ENCODE results near the gene MAD2L1BP. TPM values are rescaled to one million over a fixed set of nuclear protein-coding genes. Genes with fewer than 3 reads are reported as not detected.

MAD2L1BP gene
- total and polyA plus RNA-seq, 2 of the 4 experiments (the other 2 are of a cell fraction) = 28.1 to 50.2 TPM

DNA sequence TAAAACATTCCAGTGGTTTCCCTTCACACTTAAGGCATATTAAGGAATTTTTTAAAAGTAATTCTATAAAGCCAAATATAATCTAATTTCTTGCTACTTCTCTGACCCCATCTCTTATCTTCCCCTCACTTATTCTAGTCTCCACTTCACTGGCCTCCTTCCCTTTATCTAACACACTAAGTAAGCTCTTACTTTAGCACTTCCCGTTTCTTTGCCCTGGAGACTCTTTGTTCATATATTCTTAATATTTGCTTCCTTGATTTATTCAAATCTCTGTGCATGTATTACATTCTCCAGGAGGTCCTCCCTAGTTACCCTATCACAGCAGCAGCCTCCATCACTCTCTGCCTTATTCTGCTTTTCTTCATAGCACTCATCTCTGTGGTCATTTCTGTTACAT lies 26.8 kb upstream of the MAD2L1BP start:
- no peak overlapping the region for H3K4me3 ChIP-seq (ENCODE audit: insufficient read depth, low read depth, low read length)
- H2AK5ac ChIP-seq (ENCODE audit: low read depth, low read length) = no peak overlapping the region
- H2AK9ac ChIP-seq (replicated peaks; ENCODE audit: low read depth, low read length, poor library complexity) = no peak overlapping the region
- peaks cover 14% of the 10 kb centered on the region for H3K36me3 ChIP-seq (ENCODE audit: control insufficient read depth, insufficient read depth, low read length)
- intact Hi-C loops (cut with micrococcal nuclease) = loop anchor here (1.0 kb wide), 2 partner anchors 164 to 470 kb away; no protein-coding TSS in a partner anchor
- ATAC-seq (ENCODE audit: low read depth) (no peak), DNase-seq (no peak)
- no peak overlapping the region for H3K23ac ChIP-seq (ENCODE audit: low read depth, low read length)
- dilution Hi-C loops (cut with HindIII; ENCODE audit: low sequenced_read_pairs, unreplicated experiment) = no loop called here
- no peak overlapping the region for H2BK5ac ChIP-seq (ENCODE audit: low read depth, low read length, poor library complexity, severe bottlenecking)
- no peak overlapping the region for H2BK120ac ChIP-seq (ENCODE audit: low read depth, low read length)
- H2BK20ac ChIP-seq (ENCODE audit: low read depth, low read length) = no peak overlapping the region
- H3K9ac ChIP-seq (ENCODE audit: low read depth, low read length) = no peak overlapping the region; the same call in 1 of the 2 replicates
- no CpG with 5 or more reads among the region's 1 CpG for WGBS, 2 experiments (ENCODE audit: extremely low coverage in 2 of 2, insufficient read length in 1 of 2)
- no peak overlapping the region for H3K56ac ChIP-seq (ENCODE audit: extremely low read depth, insufficient read depth, low read length)
- no peak overlapping the region for H2BK15ac ChIP-seq (ENCODE audit: low read depth, low read length)
- H3K27me3 ChIP-seq (ENCODE audit: control insufficient read depth, insufficient read depth, low read length) = no peaks in the 10 kb centered on the region
- H4K8ac ChIP-seq (ENCODE audit: low read depth in 2 of 2, low read length in 2 of 2) = no peak overlapping the region
- peaks cover 4% of the 10 kb centered on the region; the same call in 1 of the 2 replicates for H4K20me1 ChIP-seq (ENCODE audit: insufficient read depth, low read length)
- no peaks in the 10 kb centered on the region for H3K4me1 ChIP-seq (ENCODE audit: control insufficient read depth, insufficient read depth, low read length)
- TF ChIP-seq CEBPB (IDR thresholded peaks at IDR 0.05; ENCODE audit: low read depth, low read length) (no peak), SMC3 (IDR thresholded peaks at IDR 0.05; ENCODE audit: low read depth, low read length) (no peak), CTCF (conservative IDR thresholded peaks at IDR 0.05; ENCODE audit: low read depth, low read length) (no peak), RCOR1 (IDR thresholded peaks at IDR 0.05; ENCODE audit: insufficient replicate concordance, low read length) (no peak), NFE2L2 (IDR thresholded peaks at IDR 0.05; ENCODE audit: low read depth, low read length) (no peak), MAZ (IDR thresholded peaks at IDR 0.05; ENCODE audit: borderline replicate concordance, low read depth, low read length) (no peak), CHD1 (IDR thresholded peaks at IDR 0.05; ENCODE audit: low read depth, low read length) (no peak)
- TF ChIP-seq, protein P1, sequence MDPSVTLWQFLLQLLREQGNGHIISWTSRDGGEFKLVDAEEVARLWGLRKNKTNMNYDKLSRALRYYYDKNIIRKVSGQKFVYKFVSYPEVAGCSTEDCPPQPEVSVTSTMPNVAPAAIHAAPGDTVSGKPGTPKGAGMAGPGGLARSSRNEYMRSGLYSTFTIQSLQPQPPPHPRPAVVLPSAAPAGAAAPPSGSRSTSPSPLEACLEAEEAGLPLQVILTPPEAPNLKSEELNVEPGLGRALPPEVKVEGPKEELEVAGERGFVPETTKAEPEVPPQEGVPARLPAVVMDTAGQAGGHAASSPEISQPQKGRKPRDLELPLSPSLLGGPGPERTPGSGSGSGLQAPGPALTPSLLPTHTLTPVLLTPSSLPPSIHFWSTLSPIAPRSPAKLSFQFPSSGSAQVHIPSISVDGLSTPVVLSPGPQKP (IDR thresholded peaks at IDR 0.05; ENCODE audit: borderline replicate concordance, low read depth, low read length) = no peak
- no peak overlapping the region for H3K14ac ChIP-seq (replicated peaks; ENCODE audit: low read depth, low read length)
- H4K91ac ChIP-seq (ENCODE audit: insufficient read depth, low read depth, low read length) = no peak overlapping the region
- no peaks in the 10 kb centered on the region for H3K9me3 ChIP-seq (ENCODE audit: control insufficient read depth, insufficient read depth, low read length)
- in situ Hi-C loops (cut with MboI; ENCODE audit: low sequenced_read_pairs) = loop anchor here (10.0 kb wide), 1 partner anchor 466 kb away; no protein-coding TSS in a partner anchor
- CTCF ChIA-PET = interaction anchor here (0.6 to 1.6 kb wide), 3 partner anchors 11 to 470 kb away, joined by 3 to 8 read pairs (median 6); no protein-coding TSS in a partner anchor
- no peaks in the 10 kb centered on the region for H3K9me1 ChIP-seq (ENCODE audit: insufficient read depth, low read length)
- H3K27ac ChIP-seq (ENCODE audit: insufficient read depth, low read length) = no peak overlapping the region
- H3K79me1 ChIP-seq (ENCODE audit: low read depth in 1 of 2, low read length in 2 of 2) = peaks cover 5 to 15% of the 10 kb centered on the region in 2 experiments
- POLR2A ChIA-PET (ENCODE audit: unreplicated experiment) = no interaction called here
- BruUV-seq (replicated peaks) = no TSS peak
- H3K4ac ChIP-seq (ENCODE audit: low read depth, low read length) = no peak overlapping the region
- H3K18ac ChIP-seq (ENCODE audit: low read depth, low read length) = no peak overlapping the region
- no peak overlapping the region for H4K5ac ChIP-seq (ENCODE audit: low read depth, low read length)
- H2AFZ ChIP-seq (replicated peaks; ENCODE audit: low read length, poor library complexity) = no peak overlapping the region
- no peak overlapping the region for H3K4me2 ChIP-seq (ENCODE audit: low read depth, low read length)

Measured in IMR-90 (cell line).